Transverse colon (tissue), 4 donors: Measurements from ENCODE around the gene SLC4A4. TPM values are rescaled to one million over a fixed set of nuclear protein-coding genes. Genes with fewer than 3 reads are reported as not detected.

Experiments used
- DNase-seq: peaks from one replicate; pipeline ENCODE4 v3.0.0-alpha.2; 2019
- H3K27ac ChIP-seq, 4 donors: fragments of 200-600 bp; sonication (generic); 2 replicates each; pipeline ENCODE4 v1.5.1; 2016 to 2018; ENCODE audit warnings: inconsistent platforms in 4 of 4
- H3K27me3 ChIP-seq: fragments of 200-600 bp; sonication (generic); 2 replicates; pipeline ENCODE4 v1.5.1; 2017; ENCODE audit warnings: inconsistent platforms
- H3K36me3 ChIP-seq, 4 donors: fragments of 200-600 bp; sonication (generic); 2 replicates each; pipeline ENCODE4 v1.5.1; 2017 to 2019; ENCODE audit warnings: inconsistent platforms in 4 of 4
- H3K4me1 ChIP-seq, 4 donors: fragments of 200-600 bp; sonication (generic); 2 replicates each; pipeline ENCODE4 v1.5.1; 2017 to 2020; ENCODE audit warnings: inconsistent platforms in 4 of 4
- H3K4me3 ChIP-seq, 4 donors: fragments of 200-600 bp; sonication (generic); 1 replicate in 1 of 4; 2 replicates in 3 of 4; pipeline versions ENCODE4 v1.5.1 to v1.6.1; 2017 to 2019; ENCODE audit warnings: inconsistent platforms in 4 of 4
- H3K9me3 ChIP-seq, 2 donors: fragments of 200-600 bp; sonication (generic); 2 replicates each; pipeline ENCODE4 v1.5.1; 2017 to 2019; ENCODE audit warnings: inconsistent platforms in 2 of 2
- CTCF ChIP-seq, 5 experiments: fragments of 200-600 bp in 3 of 5; fragments of 450-650 bp in 2 of 5; sonication (generic) in 3 of 5; IDR thresholded peaks; 1 replicate in 2 of 5; 2 replicates in 3 of 5; pipeline ENCODE4 v1.5.1; 2016 to 2017; ENCODE audit warnings: antibody characterized with exemption in 5 of 5, inconsistent platforms in 3 of 5, mild to moderate bottlenecking in 2 of 5, moderate library complexity in 1 of 5
- EP300 ChIP-seq: sonication (generic); formaldehyde crosslinking; IDR thresholded peaks from one replicate; pipeline ENCODE4 v1.6.1; 2017; ENCODE audit warnings: antibody characterized with exemption, low read depth
- POLR2A ChIP-seq: fragments of 450-650 bp; IDR thresholded peaks from one replicate; pipeline ENCODE4 v1.6.1; 2016; ENCODE audit warnings: antibody characterized with exemption, mild to moderate bottlenecking, moderate library complexity
- POLR2AphosphoS5 ChIP-seq, 3 donors: sonication (generic); formaldehyde crosslinking; IDR thresholded peaks; one replicate each; pipeline ENCODE4 v1.6.1; 2016; ENCODE audit warnings: antibody characterized with exemption in 3 of 3
- WGBS, 2 donors: methylation state at CpG; one replicate each; pipeline ENCODE4 v1.1.5; 2018; ENCODE audit warnings: low coverage in 1 of 2; 5-methylcytosine and 5-hydroxymethylcytosine counted together
- in situ Hi-C, 4 donors: fragments of 200-750 bp; cut with MboI; loops; one replicate each; pipeline versions ENCODE4 v1.15.0 to v1.15.1; 2017; ENCODE audit warnings: low sequenced_read_pairs in 3 of 4, low pct_ligation_motif_present in 1 of 4, low pct_unique_long_range_greater_than_20kb in 1 of 4
- intact Hi-C: fragments of 100-400 bp; cut with DNase I; formaldehyde crosslinking; loops from one replicate; pipeline ENCODE4 v1.15.1; 2023; ENCODE audit warnings: low total_unique reads
- total RNA-seq, 4 donors: library from RNA; depleted of rRNA; stranded (reverse); fragments of >200 nt; gene quantifications; one replicate each; pipeline ENCODE4 v1.1.0, GENCODE V29; 2016

Gene SLC4A4
- total RNA-seq, 4 donors from 2014 or later: 91.7 to 182 (median 134) TPM

GRCh38 chr4:71293705-71294104 is 45.1 kb upstream of the SLC4A4 start:
- Histone ChIP-seq H3K27ac (no peak overlapping the region), H3K36me3 (no peaks in the 10 kb centered on the region), H3K9me3 (no peaks in the 10 kb centered on the region), H3K4me3 (no peak overlapping the region), H3K4me1 (peaks cover 0 to 45% (median 8%) of the 10 kb centered on the region in 4 donors), H3K27me3 (no peaks in the 10 kb centered on the region)
- in situ Hi-C loops: no loop called here
- intact Hi-C loops: no loop called here
- no peak for TF ChIP-seq POLR2AphosphoS5 (IDR thresholded peaks at IDR 0.05)
- no peak for TF ChIP-seq POLR2A
- TF ChIP-seq EP300: no peak
- no peak for TF ChIP-seq CTCF (IDR thresholded peaks at IDR 0.05)
- DNase-seq: no peak
- WGBS, 2 donors: 75 to 80% methylated on average over 4 to 5 of the region's 5 CpGs

GRCh38 chr4:71294301-71294700 is 44.5 kb upstream of the SLC4A4 start:
- Histone ChIP-seq H3K4me3 (no peak overlapping the region), H3K4me1 (peaks cover 0 to 39% (median 8%) of the 10 kb centered on the region in 4 donors), H3K9me3 (no peaks in the 10 kb centered on the region), H3K36me3 (no peaks in the 10 kb centered on the region), H3K27me3 (no peaks in the 10 kb centered on the region), H3K27ac (no peak overlapping the region)
- no peak for TF ChIP-seq POLR2AphosphoS5 (IDR thresholded peaks at IDR 0.05)
- TF ChIP-seq CTCF (IDR thresholded peaks at IDR 0.05): no peak
- TF ChIP-seq POLR2A: no peak
- no peak for TF ChIP-seq EP300
- in situ Hi-C loops (no loop called here), intact Hi-C loops (no loop called here)
- DNase-seq: no peak
- 66 to 71% methylated on average over 2 to 3 of the region's 3 CpGs for WGBS, 2 donors

- peaks cover 0 to 18% (median 6%) of the 10 kb centered on the region in 4 donors for H3K4me1 ChIP-seq
- TF ChIP-seq POLR2A (no peak), CTCF (IDR thresholded peaks at IDR 0.05) (no peak), EP300 (no peak), POLR2AphosphoS5 (IDR thresholded peaks at IDR 0.05) (no peak)
- DNase-seq: no peak
- no peaks in the 10 kb centered on the region for H3K27me3 ChIP-seq
- intact Hi-C loops (loop anchor here (5.0 kb wide), 1 partner anchor 1680 kb away; no protein-coding TSS in a partner anchor), in situ Hi-C loops (no loop called here)
- H3K9me3 ChIP-seq: no peaks in the 10 kb centered on the region
- no peak overlapping the region for H3K4me3 ChIP-seq
- 64 to 80% methylated on average over 1 of the region's 1 CpG for WGBS, 2 donors
- H3K36me3 ChIP-seq: no peaks in the 10 kb centered on the region
- no peak overlapping the region for H3K27ac ChIP-seq
Observed at GRCh38 chr4:71296945-71297344, 41.9 kb upstream of the SLC4A4 start.

GRCh38 chr4:71300362-71300761 is 38.5 kb upstream of the SLC4A4 start:
- intact Hi-C loops (no loop called here), in situ Hi-C loops (no loop called here)
- no peaks in the 10 kb centered on the region for H3K9me3 ChIP-seq
- WGBS, 2 donors: 90% methylated on average over 8 of the region's 8 CpGs; no CpG with 5 or more reads in 1 of the 2 donors
- H3K4me1 ChIP-seq: peaks cover 0 to 25% (median 16%) of the 10 kb centered on the region in 4 donors
- TF ChIP-seq POLR2AphosphoS5 (IDR thresholded peaks at IDR 0.05): no peak
- TF ChIP-seq EP300: no peak
- TF ChIP-seq POLR2A: no peak
- TF ChIP-seq CTCF (IDR thresholded peaks at IDR 0.05): no peak
- H3K27me3 ChIP-seq: no peaks in the 10 kb centered on the region
- H3K4me3 ChIP-seq: no peak overlapping the region
- DNase-seq: no peak
- no peaks in the 10 kb centered on the region for H3K36me3 ChIP-seq
- no peak overlapping the region for H3K27ac ChIP-seq
